GM12874 (cell line): ENCODE results near the gene ARPC1A.

ENCODE experiments used
- TF ChIP-seq, protein P1 (sequence below): IDR thresholded peaks from 2 replicates; pipeline ENCODE4 v1.5.1; 2011; ENCODE audit warnings: low read depth, mild to moderate bottlenecking, control low read depth, low read length, moderate library complexity; ENCODE audit not compliant: insufficient read depth

The ARPC1A gene

DNA sequence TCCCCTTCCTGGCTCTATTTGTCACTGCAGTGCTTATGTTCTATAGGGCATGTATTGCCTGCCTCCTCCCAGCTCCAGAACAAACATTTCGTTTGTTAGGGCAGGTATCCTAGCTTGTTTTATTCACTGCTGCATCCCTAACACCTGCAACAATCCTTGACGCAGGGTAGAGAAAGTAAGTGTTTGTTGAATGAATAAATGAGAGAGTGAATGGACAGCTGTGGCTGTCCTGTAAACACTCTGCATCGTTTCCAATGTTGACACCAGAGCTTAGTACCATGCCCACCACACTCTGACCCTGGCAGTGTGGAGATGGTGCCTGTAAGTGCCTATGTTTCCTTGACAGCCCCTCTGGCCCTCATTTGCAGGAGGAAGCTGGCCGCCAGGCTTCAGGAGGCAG lies 32.0 kb upstream of the ARPC1A start:
- TF ChIP-seq, protein P1, sequence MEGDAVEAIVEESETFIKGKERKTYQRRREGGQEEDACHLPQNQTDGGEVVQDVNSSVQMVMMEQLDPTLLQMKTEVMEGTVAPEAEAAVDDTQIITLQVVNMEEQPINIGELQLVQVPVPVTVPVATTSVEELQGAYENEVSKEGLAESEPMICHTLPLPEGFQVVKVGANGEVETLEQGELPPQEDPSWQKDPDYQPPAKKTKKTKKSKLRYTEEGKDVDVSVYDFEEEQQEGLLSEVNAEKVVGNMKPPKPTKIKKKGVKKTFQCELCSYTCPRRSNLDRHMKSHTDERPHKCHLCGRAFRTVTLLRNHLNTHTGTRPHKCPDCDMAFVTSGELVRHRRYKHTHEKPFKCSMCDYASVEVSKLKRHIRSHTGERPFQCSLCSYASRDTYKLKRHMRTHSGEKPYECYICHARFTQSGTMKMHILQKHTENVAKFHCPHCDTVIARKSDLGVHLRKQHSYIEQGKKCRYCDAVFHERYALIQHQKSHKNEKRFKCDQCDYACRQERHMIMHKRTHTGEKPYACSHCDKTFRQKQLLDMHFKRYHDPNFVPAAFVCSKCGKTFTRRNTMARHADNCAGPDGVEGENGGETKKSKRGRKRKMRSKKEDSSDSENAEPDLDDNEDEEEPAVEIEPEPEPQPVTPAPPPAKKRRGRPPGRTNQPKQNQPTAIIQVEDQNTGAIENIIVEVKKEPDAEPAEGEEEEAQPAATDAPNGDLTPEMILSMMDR: no peak

DNA sequence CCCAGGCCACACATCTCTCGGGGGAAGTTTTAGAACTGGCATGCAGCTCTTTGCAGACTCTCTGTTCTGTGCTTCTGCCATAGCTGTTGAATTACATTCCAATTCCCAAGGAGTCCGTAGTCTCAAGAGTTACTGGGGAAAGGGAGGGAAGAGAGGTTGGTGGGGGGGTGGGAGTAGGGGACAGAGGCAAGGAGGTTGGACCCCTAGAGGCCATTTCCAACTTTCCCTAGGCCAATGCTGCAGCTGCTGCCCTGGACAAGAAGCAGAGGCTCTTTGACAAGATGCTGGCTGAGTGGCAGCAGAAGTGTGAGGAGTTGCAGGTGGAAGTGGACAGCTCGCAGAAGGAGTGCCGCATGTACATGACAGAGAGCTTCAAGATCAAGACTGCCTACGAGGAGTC lies 29.2 kb upstream of the ARPC1A start:
- TF ChIP-seq, protein P1: no peak

DNA sequence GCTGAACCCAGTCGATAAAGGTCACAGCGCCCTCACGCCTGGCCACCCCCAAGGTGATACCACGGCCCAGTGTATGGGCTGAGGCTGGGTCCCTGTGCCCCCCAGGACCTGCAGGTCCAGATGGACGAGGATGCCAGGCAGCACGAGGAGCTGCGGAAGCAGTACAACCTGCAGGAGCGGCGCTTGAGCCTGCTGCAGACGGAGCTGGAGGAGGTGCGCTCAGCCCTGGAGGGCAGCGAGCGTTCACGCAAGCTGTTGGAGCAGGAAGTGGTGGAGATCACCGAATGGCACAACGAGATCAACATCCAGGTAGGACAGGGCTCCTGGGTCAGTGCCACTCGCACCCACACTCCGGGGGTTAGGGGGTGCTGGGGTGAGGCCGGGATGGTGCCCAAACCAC lies 24.2 kb upstream of the ARPC1A start:
- TF ChIP-seq, protein P1: no peak

DNA sequence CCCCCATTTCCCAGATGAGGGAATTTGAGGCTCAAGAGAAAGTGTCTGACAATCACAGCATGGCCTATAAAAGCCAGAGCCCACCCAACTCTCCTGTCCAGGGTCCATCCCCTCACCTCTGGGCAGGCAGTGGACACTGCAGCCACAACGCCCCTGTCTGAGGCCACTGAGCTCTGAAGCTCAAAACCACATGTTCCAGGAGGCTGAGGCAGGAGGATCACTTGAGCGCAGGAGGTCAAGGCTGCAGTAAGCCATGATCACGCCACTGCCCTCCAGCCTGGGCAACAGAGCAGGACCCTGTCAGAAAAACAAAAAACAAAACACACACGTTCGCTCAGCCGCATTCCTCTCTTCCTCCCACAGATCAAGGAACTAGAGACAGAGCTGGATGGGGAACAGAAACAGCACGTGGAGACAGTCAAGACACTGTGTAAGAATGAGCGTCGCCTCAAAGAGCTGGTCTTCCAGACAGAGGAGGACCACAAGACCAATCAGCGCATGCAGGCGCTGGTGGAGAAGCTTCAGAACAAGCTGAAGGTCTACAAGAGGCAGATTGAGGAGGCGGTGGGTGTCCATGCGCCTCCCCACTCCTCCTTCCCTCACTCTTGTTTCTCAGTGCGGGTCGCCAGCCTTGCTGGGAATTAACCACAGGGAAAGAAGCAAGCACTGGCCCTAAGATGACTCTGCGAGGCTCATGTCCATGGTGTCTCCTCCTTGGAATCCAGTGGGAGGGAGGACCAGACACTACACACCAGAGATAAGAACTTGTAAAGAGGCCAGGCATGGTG lies 20.0 kb upstream of the ARPC1A start:
- TF ChIP-seq, protein P1: no peak

DNA sequence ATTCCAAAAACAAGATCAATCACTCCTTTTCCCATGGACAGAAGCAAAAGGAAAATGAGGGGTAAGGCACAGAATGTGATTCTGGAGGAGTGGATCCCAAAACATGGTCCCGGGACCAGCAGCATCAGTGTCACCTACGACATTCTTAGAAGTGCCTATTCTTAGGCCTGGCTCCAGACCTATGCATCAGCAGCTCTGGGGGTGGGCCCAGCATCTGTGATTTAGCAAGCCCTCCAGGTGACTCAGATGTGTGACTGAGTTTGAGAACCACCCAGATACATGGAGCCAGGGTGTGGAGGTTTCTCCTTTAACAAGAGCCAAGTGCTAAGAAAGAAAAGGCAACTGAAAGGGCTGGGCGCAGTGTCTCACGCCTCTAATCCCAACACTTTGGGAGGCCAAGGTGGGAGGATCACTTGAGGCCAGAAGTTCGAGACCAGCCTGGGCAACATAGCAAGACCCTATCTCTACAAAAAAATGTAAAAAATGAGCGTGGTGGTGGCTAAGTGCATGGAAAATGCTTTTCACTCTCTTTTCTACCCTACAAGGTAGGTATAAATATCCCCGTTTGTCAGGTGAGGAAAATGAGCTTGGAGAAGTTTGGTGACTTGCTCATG lies 17.1 kb upstream of the ARPC1A start:
- TF ChIP-seq, protein P1: no peak

DNA sequence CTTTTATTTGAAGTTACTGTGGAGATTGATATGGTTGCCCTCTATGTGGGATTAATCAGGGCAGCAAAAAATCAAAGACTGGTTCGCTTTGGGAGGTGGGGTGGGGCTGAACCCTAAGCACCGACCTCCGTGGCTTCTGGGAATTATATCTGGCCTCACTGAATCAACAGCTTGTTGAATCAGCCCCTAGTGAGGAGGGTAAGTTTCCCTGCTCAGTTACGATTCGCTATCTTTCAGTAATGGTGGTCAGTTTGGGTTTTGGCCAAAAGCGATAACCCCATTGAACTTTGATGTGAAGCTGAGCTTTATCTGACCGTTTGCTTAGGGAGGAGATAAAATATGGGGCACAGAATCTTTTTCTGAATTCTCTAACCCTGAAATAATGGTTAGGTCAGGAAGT lies 16.6 kb upstream of the ARPC1A start:
- TF ChIP-seq, protein P1: no peak

DNA sequence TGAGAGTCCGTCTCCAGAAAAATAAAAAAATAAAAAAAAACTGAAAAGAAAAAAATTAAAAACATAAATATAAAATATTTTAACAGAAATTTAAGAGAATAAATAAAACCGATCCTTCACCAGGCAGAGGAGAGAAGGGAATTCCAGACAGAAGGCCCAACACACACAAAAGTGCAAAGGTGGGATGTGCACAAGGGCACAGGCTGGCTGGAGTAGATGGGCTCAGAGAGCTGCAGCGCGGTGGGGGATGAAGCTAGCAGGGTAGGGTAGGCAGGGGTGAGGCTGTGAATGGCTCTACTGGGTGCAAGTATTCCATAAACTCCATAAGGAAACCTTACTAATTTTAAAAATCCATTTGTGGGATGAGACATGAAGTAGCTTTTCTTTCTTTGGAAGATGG lies 15.7 kb upstream of the ARPC1A start:
- TF ChIP-seq, protein P1: no peak
